ENCODE measurements around the gene DOC2B.

GRCh38 chr17:207775-208174 lies 26.3 kb upstream of the DOC2B start:
- no peak for TF ChIP-seq CTCF (conservative IDR thresholded peaks at IDR 0.05; ENCODE audit: low read depth, low read length)
- TF ChIP-seq EZH2 (IDR thresholded peaks at IDR 0.05; ENCODE audit: borderline replicate concordance, low read depth, low read length, poor library complexity, severe bottlenecking): no peak
